H9 (cell line): ENCODE data around the gene RFX4. TPM values are rescaled to one million over a fixed set of nuclear protein-coding genes. Genes with fewer than 3 reads are reported as not detected.

ENCODE experiments used
- DNase-seq: peaks from one replicate; pipeline ENCODE4 v3.0.0-alpha.2; 2017
- H2AFZ ChIP-seq: one replicate; pipeline ENCODE4 v1.6.1; 2013; ENCODE audit warnings: mild to moderate bottlenecking, low read length, control low read depth, moderate library complexity
- H2AK5ac ChIP-seq: 2 replicates; pipeline ENCODE4 v1.6.1; 2013; ENCODE audit warnings: low read length, control low read depth, mixed read lengths; ENCODE audit not compliant: insufficient read length
- H2BK120ac ChIP-seq: one replicate; pipeline ENCODE4 v1.6.1; 2013; ENCODE audit warnings: low read depth, mild to moderate bottlenecking, low read length, control low read depth, inconsistent platforms; ENCODE audit not compliant: poor library complexity, severe bottlenecking
- H2BK12ac ChIP-seq: 2 replicates; pipeline ENCODE4 v1.6.1; 2013; ENCODE audit warnings: low read length, control low read depth, mixed read lengths, low read depth; ENCODE audit not compliant: insufficient read length
- H2BK15ac ChIP-seq: 2 replicates; pipeline ENCODE4 v1.6.1; 2013; ENCODE audit warnings: low read depth, low read length, control low read depth
- H2BK20ac ChIP-seq: one replicate; pipeline ENCODE4 v1.6.1; 2013; ENCODE audit warnings: low read depth, mild to moderate bottlenecking, low read length, control low read depth, inconsistent platforms; ENCODE audit not compliant: poor library complexity, severe bottlenecking
- H2BK5ac ChIP-seq: 2 replicates; pipeline ENCODE4 v1.6.1; 2013; ENCODE audit warnings: low read length, control low read depth, mixed read lengths; ENCODE audit not compliant: insufficient read length
- H3K14ac ChIP-seq: 2 replicates; pipeline ENCODE4 v1.6.1; 2013; ENCODE audit warnings: low read length, control low read depth; ENCODE audit not compliant: insufficient read depth
- H3K18ac ChIP-seq: 2 replicates; pipeline ENCODE4 v1.6.1; 2013; ENCODE audit warnings: low read depth, mild to moderate bottlenecking, mixed read lengths, low read length, control low read depth; ENCODE audit not compliant: insufficient read length
- H3K23ac ChIP-seq: 2 replicates; pipeline ENCODE4 v1.6.1; 2013; ENCODE audit warnings: low read length, control low read depth, mixed read lengths, low read depth; ENCODE audit not compliant: insufficient read length
- H3K23me2 ChIP-seq: 2 replicates; pipeline ENCODE4 v1.6.1; 2013; ENCODE audit warnings: low read depth, mild to moderate bottlenecking, mixed read lengths, low read length, control low read depth; ENCODE audit not compliant: insufficient read length, poor library complexity, severe bottlenecking
- H3K27ac ChIP-seq: 2 replicates; pipeline ENCODE4 v1.5.1; 2013; ENCODE audit warnings: low read length, control low read depth, mixed read lengths, low read depth; ENCODE audit not compliant: insufficient read length
- H3K27me3 ChIP-seq: 2 replicates; pipeline ENCODE4 v1.6.1; 2013; ENCODE audit warnings: low read length, control low read depth, inconsistent platforms; ENCODE audit not compliant: insufficient read depth
- H3K4ac ChIP-seq: 2 replicates; pipeline ENCODE4 v1.6.1; 2013; ENCODE audit warnings: low read depth, mild to moderate bottlenecking, control low read depth, inconsistent platforms, low read length, moderate library complexity
- H3K4me1 ChIP-seq: 2 replicates; pipeline ENCODE4 v1.6.1; 2013; ENCODE audit warnings: low read length, control low read depth, inconsistent platforms; ENCODE audit not compliant: insufficient read depth
- H3K4me2 ChIP-seq: 2 replicates; pipeline ENCODE4 v1.6.1; 2013; ENCODE audit warnings: low read length, control low read depth, mixed read lengths; ENCODE audit not compliant: insufficient read length, insufficient read depth
- H3K56ac ChIP-seq: 2 replicates; pipeline ENCODE4 v1.6.1; 2013; ENCODE audit warnings: low read depth, mild to moderate bottlenecking, mixed read lengths, low read length, control low read depth; ENCODE audit not compliant: insufficient read length
- H3K79me1 ChIP-seq: 2 replicates; pipeline ENCODE4 v1.6.1; 2013; ENCODE audit warnings: low read depth, mild to moderate bottlenecking, moderate library complexity, low read length, control low read depth, inconsistent platforms; ENCODE audit not compliant: insufficient read depth, poor library complexity, severe bottlenecking
- H3K79me2 ChIP-seq: 2 replicates; pipeline ENCODE4 v1.6.1; 2013; ENCODE audit warnings: low read length, control low read depth, inconsistent platforms; ENCODE audit not compliant: insufficient read depth
- H3K9ac ChIP-seq: 2 replicates; pipeline ENCODE4 v1.6.1; 2013; ENCODE audit warnings: low read length, control low read depth, mixed read lengths; ENCODE audit not compliant: insufficient read length; ENCODE audit errors: extremely low read depth
- H3K9me3 ChIP-seq: one replicate; pipeline ENCODE4 v1.6.1; 2013; ENCODE audit warnings: low read depth, low read length, inconsistent platforms; ENCODE audit not compliant: control insufficient read depth
- H3T11ph ChIP-seq: one replicate; pipeline ENCODE4 v1.6.1; 2013; ENCODE audit warnings: mild to moderate bottlenecking, low read length, control low read depth, inconsistent platforms
- H4K20me1 ChIP-seq: one replicate; pipeline ENCODE4 v1.6.1; 2013; ENCODE audit not compliant: control insufficient read depth, insufficient read length, insufficient read depth
- H4K5ac ChIP-seq: 2 replicates; pipeline ENCODE4 v1.6.1; 2013; ENCODE audit warnings: low read depth, mild to moderate bottlenecking, mixed read lengths, low read length, control low read depth; ENCODE audit not compliant: insufficient read length
- H4K8ac ChIP-seq: replicated peaks from 2 replicates; pipeline ENCODE4 v1.6.1; 2013; ENCODE audit warnings: low read length, control low read depth, mixed read lengths, low read depth; ENCODE audit not compliant: insufficient read length
- H4K91ac ChIP-seq: 2 replicates; pipeline ENCODE4 v1.6.1; 2013; ENCODE audit warnings: low read depth, mild to moderate bottlenecking, moderate library complexity, mixed read lengths, low read length, control low read depth; ENCODE audit not compliant: insufficient read length
- H3K27ac Mint-ChIP-seq, 3 experiments: 2 replicates in 2 of 3; 3 replicates in 1 of 3; pipeline ENCODE4 v1.8.0; 2020 to 2021; ENCODE audit warnings: mixed read lengths in 3 of 3, mild to moderate bottlenecking in 1 of 3, moderate library complexity in 1 of 3
- H3K27me3 Mint-ChIP-seq: 2 replicates; pipeline ENCODE4 v1.8.0; 2021; ENCODE audit warnings: low read depth, mild to moderate bottlenecking, moderate library complexity, mixed read lengths
- H3K36me3 Mint-ChIP-seq, 3 experiments: 2 replicates in 2 of 3; 3 replicates in 1 of 3; pipeline ENCODE4 v1.8.0; 2020 to 2021; ENCODE audit warnings: low read depth in 3 of 3, mixed read lengths in 3 of 3; ENCODE audit not compliant: insufficient read depth in 1 of 3
- H3K4me1 Mint-ChIP-seq, 2 experiments: 2 replicates each; pipeline ENCODE4 v1.8.0; 2020; ENCODE audit warnings: mixed read lengths in 2 of 2
- H3K4me3 Mint-ChIP-seq, 2 experiments: 2 replicates in 1 of 2; 3 replicates in 1 of 2; pipeline ENCODE4 v1.8.0; 2020 to 2021; ENCODE audit warnings: mild to moderate bottlenecking in 2 of 2, mixed read lengths in 2 of 2, moderate library complexity in 1 of 2
- H3K9me3 Mint-ChIP-seq, 2 experiments: 2 replicates in 1 of 2; 3 replicates in 1 of 2; pipeline ENCODE4 v1.8.0; 2020; ENCODE audit warnings: mild to moderate bottlenecking in 2 of 2, mixed read lengths in 2 of 2, moderate library complexity in 1 of 2
- WGBS: extraction: QIAGEN DNeasy Blood & Tissue Kit; methylation state at CpG from one replicate; pipeline ENCODE4 v1.1.7; 2013; ENCODE audit warnings: missing lambda C conversion rate, low lambda C conversion rate, mixed read lengths; ENCODE audit not compliant: insufficient read length; ENCODE audit errors: extremely low coverage; 5-methylcytosine and 5-hydroxymethylcytosine counted together
- total RNA-seq: library from RNA; stranded (reverse); gene quantifications from 2 replicates; pipeline ENCODE4 v1.2.1, GENCODE V29; 2021
- TF ChIP-seq, protein P1 (sequence below): fragments of 200-600 bp; sonication (generic); conservative IDR thresholded peaks from 3 replicates; pipeline ENCODE4 v1.8.0; 2021; ENCODE audit warnings: antibody characterized with exemption, mild to moderate bottlenecking

RFX4 gene
- total RNA-seq, 1 experiment from 2014 or later = 0.57 TPM

DNA sequence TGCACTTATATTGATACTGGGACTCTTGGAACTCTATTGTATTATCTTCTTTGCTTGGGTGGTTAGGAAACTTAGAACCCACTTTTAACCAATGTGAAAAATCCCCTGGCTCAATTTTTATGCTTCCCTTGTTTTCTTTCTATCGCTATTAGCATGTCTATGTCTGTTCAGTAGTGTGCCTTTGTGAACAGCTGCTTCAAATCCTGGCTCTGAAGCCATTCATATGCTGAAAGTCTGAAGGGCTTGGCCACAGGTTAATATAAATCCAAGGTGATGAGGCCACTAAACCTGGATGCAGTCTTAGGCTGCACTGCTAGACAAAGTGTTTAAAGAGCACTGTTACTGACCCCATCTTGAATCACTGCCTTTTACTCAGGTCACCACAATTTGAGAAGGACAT, 96.8 kb downstream of the RFX4 start:
- Histone ChIP-seq H4K5ac (no peak overlapping the region), H2BK15ac (no peak overlapping the region), H3K14ac (no peak overlapping the region), H2AFZ (no peak overlapping the region), H2BK12ac (no peak overlapping the region), H3K23me2 (no peaks in the 10 kb centered on the region), H3T11ph (no peak overlapping the region), H3K9me3 (no peaks in the 10 kb centered on the region), H2BK5ac (no peak overlapping the region), H2AK5ac (no peak overlapping the region), H2BK20ac (no peak overlapping the region), H3K27ac (no peak overlapping the region), H4K8ac (no peak overlapping the region), H2BK120ac (no peak overlapping the region), H3K4ac (no peak overlapping the region), H3K23ac (no peak overlapping the region), H3K79me2 (no peaks in the 10 kb centered on the region), H4K91ac (no peak overlapping the region), H3K4me1 (peaks cover 12% of the 10 kb centered on the region), H3K4me2 (no peak overlapping the region), H4K20me1 (no peaks in the 10 kb centered on the region), H3K79me1 (no peaks in the 10 kb centered on the region), H3K18ac (no peak overlapping the region), H3K9ac (no peak overlapping the region), H3K27me3 (peaks cover 2% of the 10 kb centered on the region; the same call in 1 of the 2 replicates), H3K56ac (no peak overlapping the region)
- no peak for DNase-seq
- no peak overlapping the region for H3K27ac Mint-ChIP-seq
- no peaks in the 10 kb centered on the region for H3K36me3 Mint-ChIP-seq
- no CpG with 5 or more reads among the region's 1 CpG for WGBS
- TF ChIP-seq, protein P1, sequence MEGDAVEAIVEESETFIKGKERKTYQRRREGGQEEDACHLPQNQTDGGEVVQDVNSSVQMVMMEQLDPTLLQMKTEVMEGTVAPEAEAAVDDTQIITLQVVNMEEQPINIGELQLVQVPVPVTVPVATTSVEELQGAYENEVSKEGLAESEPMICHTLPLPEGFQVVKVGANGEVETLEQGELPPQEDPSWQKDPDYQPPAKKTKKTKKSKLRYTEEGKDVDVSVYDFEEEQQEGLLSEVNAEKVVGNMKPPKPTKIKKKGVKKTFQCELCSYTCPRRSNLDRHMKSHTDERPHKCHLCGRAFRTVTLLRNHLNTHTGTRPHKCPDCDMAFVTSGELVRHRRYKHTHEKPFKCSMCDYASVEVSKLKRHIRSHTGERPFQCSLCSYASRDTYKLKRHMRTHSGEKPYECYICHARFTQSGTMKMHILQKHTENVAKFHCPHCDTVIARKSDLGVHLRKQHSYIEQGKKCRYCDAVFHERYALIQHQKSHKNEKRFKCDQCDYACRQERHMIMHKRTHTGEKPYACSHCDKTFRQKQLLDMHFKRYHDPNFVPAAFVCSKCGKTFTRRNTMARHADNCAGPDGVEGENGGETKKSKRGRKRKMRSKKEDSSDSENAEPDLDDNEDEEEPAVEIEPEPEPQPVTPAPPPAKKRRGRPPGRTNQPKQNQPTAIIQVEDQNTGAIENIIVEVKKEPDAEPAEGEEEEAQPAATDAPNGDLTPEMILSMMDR = no peak
- peaks cover 9% of the 10 kb centered on the region for H3K27me3 Mint-ChIP-seq
- H3K9me3 Mint-ChIP-seq = no peaks in the 10 kb centered on the region; a peak in 1 of 5 replicates
- no peak overlapping the region for H3K4me3 Mint-ChIP-seq
- H3K4me1 Mint-ChIP-seq = peaks cover 23 to 31% of the 10 kb centered on the region in 2 experiments
